ENCODE measurements around the gene TMED1. TPM values are rescaled to one million over a fixed set of nuclear protein-coding genes. Genes with fewer than 3 reads are reported as not detected.

Gene TMED1
- polyA plus RNA-seq, 1 donor (not counting 4 experiments of a cell fraction or from before 2014, with no cell fraction given), result 18.2 TPM

DNA sequence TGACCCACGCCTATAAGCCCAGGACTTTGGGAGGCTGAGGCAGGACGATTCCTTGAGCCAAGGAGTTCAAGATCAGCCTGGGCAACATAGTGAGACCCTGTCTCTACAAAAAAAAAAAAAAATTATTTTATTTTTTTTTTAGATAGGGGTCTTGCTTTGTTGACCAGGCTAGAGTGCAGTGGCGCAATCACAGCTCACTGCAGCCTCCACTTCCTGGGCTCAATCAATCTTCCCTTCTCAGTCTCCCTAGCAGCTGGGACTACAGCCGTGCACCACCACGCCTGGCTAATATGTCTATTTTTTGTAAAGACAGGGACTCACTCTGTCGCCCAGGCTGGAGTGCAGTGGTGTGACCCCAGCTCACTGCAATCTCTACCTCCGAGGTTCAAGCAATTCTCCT, 16.9 kb upstream of the TMED1 start:
- TF ChIP-seq, protein P1, sequence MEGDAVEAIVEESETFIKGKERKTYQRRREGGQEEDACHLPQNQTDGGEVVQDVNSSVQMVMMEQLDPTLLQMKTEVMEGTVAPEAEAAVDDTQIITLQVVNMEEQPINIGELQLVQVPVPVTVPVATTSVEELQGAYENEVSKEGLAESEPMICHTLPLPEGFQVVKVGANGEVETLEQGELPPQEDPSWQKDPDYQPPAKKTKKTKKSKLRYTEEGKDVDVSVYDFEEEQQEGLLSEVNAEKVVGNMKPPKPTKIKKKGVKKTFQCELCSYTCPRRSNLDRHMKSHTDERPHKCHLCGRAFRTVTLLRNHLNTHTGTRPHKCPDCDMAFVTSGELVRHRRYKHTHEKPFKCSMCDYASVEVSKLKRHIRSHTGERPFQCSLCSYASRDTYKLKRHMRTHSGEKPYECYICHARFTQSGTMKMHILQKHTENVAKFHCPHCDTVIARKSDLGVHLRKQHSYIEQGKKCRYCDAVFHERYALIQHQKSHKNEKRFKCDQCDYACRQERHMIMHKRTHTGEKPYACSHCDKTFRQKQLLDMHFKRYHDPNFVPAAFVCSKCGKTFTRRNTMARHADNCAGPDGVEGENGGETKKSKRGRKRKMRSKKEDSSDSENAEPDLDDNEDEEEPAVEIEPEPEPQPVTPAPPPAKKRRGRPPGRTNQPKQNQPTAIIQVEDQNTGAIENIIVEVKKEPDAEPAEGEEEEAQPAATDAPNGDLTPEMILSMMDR (optimal IDR thresholded peaks at IDR 0.05 in 1 of 3, IDR thresholded peaks at IDR 0.05 in 1 of 3, conservative IDR thresholded peaks at IDR 0.05 in 1 of 3; ENCODE audit: extremely low read depth in 1 of 3, insufficient read depth in 2 of 3, low read length in 3 of 3), result no peak
- TF ChIP-seq EZH2 (IDR thresholded peaks at IDR 0.05; ENCODE audit: low read length), result no peak
- Histone ChIP-seq H3K27me3 (ENCODE audit: control insufficient read depth, extremely low read depth, insufficient read depth, low read length) (no peaks in the 10 kb centered on the region), H3K36me3 (ENCODE audit: control insufficient read depth in 2 of 2, extremely low read depth in 1 of 2, insufficient read depth in 2 of 2, low read length in 2 of 2) (no peaks in the 10 kb centered on the region), H3K4me3 (ENCODE audit: control insufficient read depth in 2 of 3, extremely low read depth in 1 of 3, insufficient read depth in 2 of 3, low read depth in 1 of 3, low read length in 3 of 3) (no peak overlapping the region), H3K9ac (ENCODE audit: control insufficient read depth, extremely low read depth, insufficient read depth, low read length) (no peak overlapping the region), H3K4me2 (ENCODE audit: control insufficient read depth, extremely low read depth, insufficient read depth, low read depth, low read length) (no peak overlapping the region), H4K20me1 (ENCODE audit: control insufficient read depth, extremely low read depth, insufficient read depth, low read length) (no peaks in the 10 kb centered on the region), H3K4me1 (ENCODE audit: control insufficient read depth, extremely low read depth, insufficient read depth, low read length) (no peaks in the 10 kb centered on the region), H2AFZ (ENCODE audit: control insufficient read depth, low read length) (no peak overlapping the region), H3K9me3 (ENCODE audit: control insufficient read depth, low read depth, low read length) (no peaks in the 10 kb centered on the region), H3K79me2 (ENCODE audit: control insufficient read depth, insufficient read depth, low read length) (no peaks in the 10 kb centered on the region), H3K27ac (ENCODE audit: control insufficient read depth, insufficient read depth, low read length) (no peak overlapping the region), H3K9me1 (ENCODE audit: control insufficient read depth, extremely low read depth, insufficient read depth, low read length) (no peaks in the 10 kb centered on the region)
- no peak for DNase-seq (ENCODE audit: low read depth, low spot score)
- no peak for FAIRE-seq
- dilution Hi-C loops (cut with MboI; ENCODE audit: extremely low pct_ligation_motif_present, low sequenced_read_pairs), result no loop called here

DNA sequence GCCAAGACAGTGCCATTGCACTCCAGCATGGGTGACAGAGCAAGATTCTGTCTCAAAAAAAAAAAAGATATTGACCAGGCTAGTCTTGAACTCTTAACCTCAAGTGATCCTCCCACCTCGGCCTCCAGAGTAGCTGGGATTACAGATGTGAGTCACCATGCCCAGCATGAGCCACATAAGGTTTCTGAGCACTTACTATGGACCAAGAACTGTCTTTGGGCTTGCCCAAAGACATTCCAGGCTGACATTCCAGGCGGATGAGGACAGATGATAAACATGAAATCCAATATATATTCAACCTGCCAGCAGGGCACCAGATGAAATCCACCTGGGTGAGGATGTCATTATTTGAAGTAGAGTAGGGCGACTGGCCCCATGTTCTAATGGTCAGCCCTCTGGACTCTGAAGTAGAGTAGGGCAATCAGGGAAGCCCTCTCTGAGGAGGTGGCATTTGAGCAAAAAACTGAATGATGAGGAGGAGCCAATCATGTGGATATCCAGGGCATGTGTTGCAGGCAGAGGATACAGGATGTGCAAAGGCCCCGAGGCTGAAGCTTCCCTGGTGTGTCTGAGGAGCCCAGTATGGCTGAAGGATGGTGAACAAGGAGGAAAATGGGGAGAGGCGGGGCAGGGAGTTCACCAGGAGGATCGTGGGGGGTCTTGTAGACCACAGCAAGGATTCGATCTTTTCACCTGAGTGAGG, 16.2 kb upstream of the TMED1 start:
- no peak overlapping the region for H3K27ac ChIP-seq (ENCODE audit: control insufficient read depth, insufficient read depth, low read length)
- H2AFZ ChIP-seq (ENCODE audit: control insufficient read depth, low read length), result no peak overlapping the region
- H3K36me3 ChIP-seq (ENCODE audit: control insufficient read depth in 2 of 2, extremely low read depth in 1 of 2, insufficient read depth in 2 of 2, low read length in 2 of 2), result no peaks in the 10 kb centered on the region
- H3K9me1 ChIP-seq (ENCODE audit: control insufficient read depth, extremely low read depth, insufficient read depth, low read length), result no peaks in the 10 kb centered on the region
- H3K9ac ChIP-seq (ENCODE audit: control insufficient read depth, extremely low read depth, insufficient read depth, low read length), result no peak overlapping the region
- no peaks in the 10 kb centered on the region for H3K27me3 ChIP-seq (ENCODE audit: control insufficient read depth, extremely low read depth, insufficient read depth, low read length)
- dilution Hi-C loops (cut with MboI; ENCODE audit: extremely low pct_ligation_motif_present, low sequenced_read_pairs), result no loop called here
- TF ChIP-seq, protein P1 (optimal IDR thresholded peaks at IDR 0.05 in 1 of 3, IDR thresholded peaks at IDR 0.05 in 1 of 3, conservative IDR thresholded peaks at IDR 0.05 in 1 of 3; ENCODE audit: extremely low read depth in 1 of 3, insufficient read depth in 2 of 3, low read length in 3 of 3), result no peak
- no peak for TF ChIP-seq EZH2 (IDR thresholded peaks at IDR 0.05; ENCODE audit: low read length)
- H4K20me1 ChIP-seq (ENCODE audit: control insufficient read depth, extremely low read depth, insufficient read depth, low read length), result no peaks in the 10 kb centered on the region
- H3K4me1 ChIP-seq (ENCODE audit: control insufficient read depth, extremely low read depth, insufficient read depth, low read length), result no peaks in the 10 kb centered on the region
- no peaks in the 10 kb centered on the region for H3K9me3 ChIP-seq (ENCODE audit: control insufficient read depth, low read depth, low read length)
- no peak overlapping the region for H3K4me3 ChIP-seq (ENCODE audit: control insufficient read depth in 2 of 3, extremely low read depth in 1 of 3, insufficient read depth in 2 of 3, low read depth in 1 of 3, low read length in 3 of 3)
- H3K4me2 ChIP-seq (ENCODE audit: control insufficient read depth, extremely low read depth, insufficient read depth, low read depth, low read length), result no peak overlapping the region
- FAIRE-seq, result no peak
- no peak for DNase-seq (ENCODE audit: low read depth, low spot score)
- H3K79me2 ChIP-seq (ENCODE audit: control insufficient read depth, insufficient read depth, low read length), result no peaks in the 10 kb centered on the region
